GM11168 (cell line): ENCODE results near the gene KIF26A.

Source experiments
- in situ Hi-C: fragments of 300-500 bp; cut with MboI; formaldehyde crosslinking; loops from one replicate; pipeline ENCODE4 v1.12.0; 2022; ENCODE audit warnings: low sequenced_read_pairs; ENCODE audit not compliant: unreplicated experiment

Gene KIF26A

DNA sequence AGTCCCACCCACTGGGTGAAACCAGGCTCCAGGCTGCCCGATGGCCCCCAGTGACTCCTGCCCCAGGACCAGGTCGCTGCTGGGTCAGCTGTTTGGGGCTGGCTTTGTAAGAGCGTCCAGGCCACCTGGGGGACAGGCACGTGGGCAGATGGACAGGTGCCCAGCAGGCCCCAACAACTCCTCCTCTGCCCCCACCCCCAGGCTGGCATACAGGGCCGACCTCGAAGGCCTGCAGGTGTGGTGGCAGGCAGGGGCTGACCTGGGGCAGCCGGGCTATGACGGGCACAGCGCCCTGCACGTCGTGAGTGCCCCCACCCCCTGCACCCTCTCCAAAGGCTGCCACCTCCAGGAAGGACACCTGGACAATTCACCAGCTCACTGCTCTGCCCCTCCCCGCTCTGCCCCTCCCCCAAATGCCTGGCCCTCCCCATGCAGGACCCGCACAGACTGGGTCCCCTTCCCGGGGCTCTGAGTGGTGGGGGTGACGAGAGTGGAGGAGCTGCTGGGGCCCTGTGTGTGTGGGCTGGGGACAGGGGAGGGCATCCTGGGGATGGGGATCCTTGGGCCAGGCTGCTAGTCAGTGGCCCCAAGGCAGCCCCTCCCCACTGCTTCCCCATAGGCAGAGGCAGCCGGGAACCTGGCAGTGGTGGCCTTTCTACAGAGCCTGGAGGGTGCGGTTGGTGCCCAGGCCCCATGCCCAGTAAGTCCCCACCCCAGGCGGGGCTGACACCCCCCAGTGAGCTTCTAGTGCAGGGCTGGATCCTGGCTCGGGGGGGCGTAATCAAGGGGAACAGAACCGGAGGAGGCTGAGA, 26.9 kb upstream of the KIF26A start:
- in situ Hi-C loops, result no loop called here

DNA sequence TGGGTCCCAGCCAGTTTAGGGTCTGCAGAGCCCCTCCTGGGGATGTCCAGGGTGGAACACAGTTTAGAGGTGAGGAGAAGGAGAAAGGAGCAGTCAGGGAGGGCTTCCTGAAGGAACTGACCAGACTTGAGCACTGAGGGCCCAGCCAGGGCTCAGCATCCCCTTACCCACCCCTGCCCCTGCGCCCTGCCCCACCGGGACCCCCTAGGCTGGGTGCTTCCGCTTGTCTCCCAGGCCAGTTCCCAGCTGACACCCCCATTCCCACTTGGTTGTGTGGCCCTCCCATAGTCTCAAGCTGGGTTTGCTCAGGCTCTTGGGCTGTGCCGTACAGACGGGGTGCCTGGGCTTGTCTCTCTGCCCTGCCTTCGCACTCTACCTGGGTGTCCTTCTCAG, 26.3 kb upstream of the KIF26A start:
- in situ Hi-C loops, result no loop called here

DNA sequence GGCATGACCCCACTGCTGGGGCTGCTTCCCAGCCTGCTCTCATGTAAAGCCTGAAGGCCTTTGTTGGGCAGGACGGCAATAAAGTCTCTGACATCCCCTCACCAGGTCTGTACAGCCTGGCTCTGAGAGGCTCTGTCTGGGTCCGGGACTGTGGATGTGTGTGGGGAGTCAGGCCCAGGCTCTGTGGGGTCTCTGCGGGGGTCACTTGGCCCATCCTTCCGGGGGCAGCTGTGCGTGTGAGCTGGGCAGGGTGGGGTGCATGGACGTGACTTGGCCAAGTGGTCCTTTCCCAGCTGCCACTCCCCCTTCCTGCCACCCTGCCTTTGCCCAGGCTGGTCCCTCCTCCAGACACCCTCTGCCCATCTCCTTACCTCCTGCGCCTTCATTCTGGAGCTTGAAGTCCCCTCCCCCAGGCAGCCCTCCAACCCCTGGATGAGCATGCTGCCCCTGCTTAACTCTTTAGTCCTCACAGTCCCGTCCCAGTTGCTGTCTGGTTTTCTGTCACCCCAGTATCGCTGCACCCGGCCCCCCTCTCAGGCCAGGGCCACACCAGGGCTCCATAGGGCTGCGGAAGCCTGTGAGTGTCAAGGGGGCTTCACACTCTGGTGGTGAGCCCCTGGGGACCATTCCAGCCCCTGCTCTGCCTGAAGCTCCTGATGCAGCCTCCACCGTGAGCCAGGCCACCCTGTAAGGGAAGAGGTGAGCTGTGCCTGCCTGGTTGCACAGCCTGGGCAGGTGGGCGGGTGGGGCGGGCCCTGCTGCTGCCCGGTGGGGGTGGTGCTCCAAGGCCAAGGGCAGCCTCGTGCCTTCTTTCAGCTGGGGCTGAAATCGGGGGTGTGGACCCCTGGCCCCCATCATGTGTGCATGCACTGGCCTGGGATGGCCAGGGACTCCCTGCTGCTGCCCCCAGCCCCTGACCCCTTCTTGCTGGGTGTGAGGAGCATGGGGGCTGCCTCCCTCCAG, 25.5 kb upstream of the KIF26A start:
- in situ Hi-C loops, result no loop called here

DNA sequence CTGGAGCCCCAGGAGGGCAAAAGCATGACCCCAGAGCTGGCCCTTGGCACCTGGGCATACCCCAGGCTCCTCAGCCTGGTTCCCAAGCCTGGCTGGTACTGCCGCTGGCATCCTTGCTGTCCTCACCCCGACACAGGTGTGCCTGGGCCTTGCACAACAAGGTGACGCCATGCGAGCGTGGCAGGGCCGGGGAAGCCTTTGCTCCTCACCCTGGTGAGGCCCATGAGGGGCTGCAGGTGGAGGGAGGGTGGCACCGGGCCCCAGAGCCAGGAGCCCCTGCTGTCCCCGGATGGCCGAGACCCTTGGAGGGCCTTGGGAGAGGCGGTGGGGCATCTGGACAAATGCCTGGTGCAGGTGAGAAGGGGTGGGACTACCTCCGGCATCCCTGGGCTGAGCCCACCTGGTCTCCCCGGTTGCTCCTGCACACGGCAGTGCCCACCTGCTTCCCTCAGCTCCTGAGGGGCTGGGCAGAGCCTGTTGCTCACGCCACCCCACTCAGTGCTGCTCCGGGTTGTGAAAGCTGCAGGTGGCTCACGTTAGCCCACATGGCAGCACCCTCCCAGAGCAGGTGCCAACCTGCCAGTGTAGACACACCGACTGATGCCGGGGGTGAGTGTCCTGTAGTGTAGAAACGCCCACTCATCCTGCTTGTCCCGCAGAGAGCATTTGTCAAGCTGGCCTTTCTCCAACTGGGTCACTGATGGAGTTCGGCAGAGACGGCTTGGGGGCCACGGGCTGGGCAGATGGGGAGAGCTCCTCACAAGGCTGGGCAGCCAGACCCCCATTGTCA, 24.6 kb upstream of the KIF26A start:
- in situ Hi-C loops, result no loop called here

DNA sequence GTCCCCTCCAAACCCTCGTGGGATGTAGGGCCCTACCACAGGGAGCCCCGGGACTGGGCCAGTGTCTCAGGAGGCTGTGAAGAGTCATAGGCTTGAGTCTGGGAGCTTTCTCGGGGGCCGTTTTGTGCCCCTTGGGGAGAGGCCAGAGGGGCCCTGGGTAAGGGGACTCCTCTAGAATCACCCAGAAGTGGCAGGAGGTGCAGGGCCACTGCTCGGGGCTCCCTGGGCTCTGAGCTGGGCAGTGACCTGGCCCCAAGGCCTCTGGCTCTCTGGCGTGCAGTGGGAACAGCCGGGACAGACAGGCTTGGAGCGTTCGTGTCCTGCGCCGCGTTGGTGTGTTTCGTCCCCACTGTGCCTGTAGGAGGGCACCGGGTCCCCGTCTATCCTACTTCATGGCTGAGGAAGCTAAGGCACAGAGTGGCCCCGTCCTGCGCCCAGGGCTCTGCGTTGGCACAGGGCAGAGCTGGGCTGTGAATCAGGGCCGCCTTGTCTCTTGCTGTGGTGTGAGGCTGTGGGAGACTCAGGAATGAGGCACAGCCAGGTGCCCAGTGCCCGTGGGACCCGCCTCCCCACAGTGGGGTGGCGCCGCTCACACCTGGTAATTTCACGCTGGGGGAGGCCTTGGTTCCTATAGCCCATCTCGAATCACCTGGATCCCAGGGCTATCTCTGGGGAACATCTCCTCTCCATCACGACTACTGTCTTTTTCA, 23.8 kb upstream of the KIF26A start:
- in situ Hi-C loops, result no loop called here

DNA sequence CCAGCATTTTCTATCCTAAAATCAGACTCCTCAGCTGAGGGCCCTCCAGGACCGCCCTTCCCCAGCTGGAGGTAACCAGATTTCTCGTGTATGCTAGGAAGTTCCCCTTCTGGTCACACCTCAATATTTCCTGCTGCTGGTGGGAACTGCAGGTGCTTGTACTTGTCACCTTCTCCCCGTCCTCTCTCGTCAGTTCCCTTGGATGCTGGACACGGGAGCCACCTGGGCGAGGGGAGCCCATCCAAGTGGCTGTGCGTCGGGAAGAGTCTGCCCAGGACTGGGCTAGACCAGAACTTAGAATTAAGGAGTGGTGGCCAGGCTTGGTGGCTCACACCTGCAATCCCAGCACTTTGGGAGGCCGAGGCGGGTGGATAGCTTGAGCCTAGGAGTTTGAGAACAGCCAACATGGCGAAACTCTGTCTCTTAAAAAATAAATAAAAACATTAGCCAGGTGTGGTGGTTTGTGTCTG, 23.2 kb upstream of the KIF26A start:
- in situ Hi-C loops, result no loop called here

DNA sequence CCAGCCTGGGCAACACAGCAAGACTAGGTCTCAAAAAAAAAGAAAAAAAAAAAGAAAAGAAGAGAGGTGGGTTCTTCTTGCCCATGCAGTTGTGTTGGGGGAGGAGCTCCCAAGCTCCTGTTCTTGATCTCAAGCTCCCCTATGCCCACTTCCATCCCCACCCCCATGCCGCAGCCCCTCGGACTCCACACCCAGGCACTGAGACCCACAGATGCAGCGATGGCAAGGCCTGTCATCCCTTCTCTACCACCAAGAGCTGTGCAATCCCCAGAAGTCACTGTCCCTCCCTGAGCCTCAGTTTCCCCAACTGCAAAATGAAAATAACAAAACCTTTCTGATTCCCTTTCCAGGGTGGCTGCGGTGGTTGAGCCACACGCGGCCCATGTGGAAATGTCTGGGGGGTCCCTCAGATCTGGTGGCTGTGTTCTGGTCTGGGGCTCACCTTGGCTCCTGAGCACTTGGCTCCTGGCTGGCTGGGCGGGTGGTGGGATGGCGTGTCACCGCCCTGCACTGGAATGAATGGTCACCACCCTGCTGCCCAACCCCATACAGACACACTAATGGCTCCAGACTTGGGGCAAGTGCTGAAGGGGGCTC, 22.6 kb upstream of the KIF26A start:
- in situ Hi-C loops, result no loop called here

DNA sequence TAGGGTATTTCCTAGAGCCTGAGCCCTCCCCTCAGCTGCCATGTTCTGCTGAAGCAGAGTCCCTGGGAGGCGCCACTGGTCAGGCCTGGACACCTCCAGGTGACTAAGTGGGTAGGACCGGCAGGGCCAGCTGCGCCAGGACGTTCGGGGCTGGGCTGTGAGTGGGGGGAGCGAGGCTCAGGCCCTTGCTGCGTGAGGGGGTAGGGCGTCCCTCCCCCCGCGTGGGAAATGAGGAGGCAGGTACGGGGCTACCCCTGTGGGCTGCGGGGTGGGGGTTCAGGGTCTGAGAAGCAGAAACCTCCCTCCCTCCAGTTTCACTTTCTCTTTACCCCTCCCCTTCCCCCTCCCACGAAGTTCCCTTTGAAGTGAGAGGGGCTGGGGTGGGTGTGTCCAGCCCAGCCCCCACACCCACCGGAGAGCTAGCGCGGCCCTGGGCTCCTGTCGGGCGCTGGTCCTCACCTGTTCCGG, 22.1 kb upstream of the KIF26A start:
- in situ Hi-C loops, result no loop called here

DNA sequence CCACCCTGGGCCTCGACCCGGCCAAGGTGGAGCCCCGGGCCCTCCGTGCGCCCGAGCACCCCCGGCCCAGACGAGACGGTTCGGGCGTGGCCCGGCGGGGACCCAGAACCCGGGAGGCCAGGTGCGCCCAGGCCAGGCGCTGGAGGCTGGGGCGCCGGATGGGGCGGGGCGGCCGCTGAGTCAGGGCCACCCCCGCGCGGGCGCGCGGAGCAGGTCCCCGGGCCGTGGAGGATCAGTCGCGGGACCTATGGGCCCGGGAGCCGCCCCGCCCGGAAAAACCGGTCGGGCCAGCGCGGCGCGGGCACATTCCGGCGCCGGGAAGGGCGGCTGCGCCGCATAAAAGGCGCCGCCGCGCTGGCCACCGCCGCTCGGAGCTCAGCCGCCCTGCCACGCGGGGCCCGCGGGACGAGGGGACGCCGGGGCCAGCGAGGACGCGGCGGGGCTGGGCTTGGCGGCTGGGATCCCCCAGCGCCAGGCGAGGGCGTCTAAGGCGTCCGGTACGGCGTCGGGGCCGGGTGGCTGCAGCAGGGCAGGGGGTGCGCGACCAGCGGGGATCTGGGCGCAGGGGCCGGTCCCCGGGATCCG, 21.5 kb upstream of the KIF26A start:
- in situ Hi-C loops, result no loop called here

DNA sequence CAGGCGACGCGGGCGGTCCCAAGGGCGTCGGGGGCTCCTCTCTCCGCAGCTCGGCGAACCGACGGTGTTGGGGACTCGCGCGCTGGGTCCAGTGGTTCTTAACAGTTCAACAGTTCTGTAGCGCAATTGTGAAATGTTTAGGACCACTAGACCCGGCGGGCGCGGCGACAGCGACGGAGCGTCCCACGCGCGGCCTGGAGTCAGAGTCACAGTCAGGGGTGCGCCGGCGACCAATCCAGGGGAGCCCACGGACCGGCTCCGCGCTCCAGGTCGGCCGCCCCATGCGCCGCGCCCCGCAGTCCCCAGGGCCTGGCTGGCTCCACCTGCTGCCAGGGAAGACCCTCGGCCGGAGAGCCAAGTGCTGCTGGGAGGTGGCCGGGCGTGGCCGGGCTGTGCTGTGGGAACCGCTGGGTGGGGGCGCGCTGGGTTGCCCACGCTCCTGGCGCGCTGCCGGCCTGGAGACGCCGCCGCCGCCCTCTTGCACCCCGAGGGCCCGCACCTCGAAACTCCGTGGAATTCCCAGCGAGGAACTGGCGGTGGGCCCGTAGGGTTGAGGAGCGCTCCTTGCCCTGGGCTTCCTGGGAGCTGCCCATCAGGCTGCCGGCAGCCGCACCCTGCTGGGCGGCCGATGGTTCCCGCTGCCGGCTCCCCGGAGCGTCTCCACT, 20.9 kb upstream of the KIF26A start:
- in situ Hi-C loops, result no loop called here

DNA sequence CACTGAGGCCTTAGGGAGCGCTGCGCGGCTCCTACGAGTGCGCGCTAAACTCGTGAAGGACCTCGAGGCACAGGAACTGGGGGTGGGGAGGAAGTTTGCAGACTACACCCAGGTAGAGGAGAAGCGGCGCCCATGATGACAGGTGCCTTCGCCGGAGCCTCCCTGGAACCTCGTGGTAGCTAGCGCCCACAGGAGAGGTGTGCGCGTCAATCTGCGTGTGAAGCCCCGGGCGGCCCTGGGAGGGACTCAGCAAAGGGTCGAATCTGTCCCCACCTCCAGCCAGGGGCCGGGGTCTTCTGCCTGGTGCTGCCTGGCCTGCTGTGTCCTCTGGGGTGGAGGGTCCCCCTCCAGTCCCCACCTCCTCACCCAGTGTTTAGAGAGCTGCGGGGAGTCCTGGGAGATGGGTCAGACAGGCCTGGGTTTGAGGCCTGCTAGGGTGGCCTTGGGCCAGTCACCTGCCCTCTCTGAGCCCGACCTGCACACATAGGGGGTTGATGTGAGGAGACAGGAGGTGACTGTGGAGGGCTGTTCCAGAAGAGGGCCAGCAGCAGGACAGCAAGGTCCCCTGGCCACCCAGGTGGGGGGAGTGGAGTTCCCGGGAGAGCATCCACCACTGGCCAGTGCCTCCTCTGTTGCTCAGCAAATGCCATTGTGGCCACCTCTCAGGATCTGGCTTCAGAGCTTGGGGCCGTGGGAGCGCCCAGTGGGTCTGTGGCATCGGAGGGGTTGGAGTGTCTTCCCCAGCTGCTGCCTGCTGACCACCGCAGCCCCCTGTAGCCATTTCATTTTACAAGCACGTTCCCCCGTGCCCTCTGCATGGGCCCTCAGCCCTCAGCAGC, 20.2 kb upstream of the KIF26A start:
- in situ Hi-C loops, result no loop called here

DNA sequence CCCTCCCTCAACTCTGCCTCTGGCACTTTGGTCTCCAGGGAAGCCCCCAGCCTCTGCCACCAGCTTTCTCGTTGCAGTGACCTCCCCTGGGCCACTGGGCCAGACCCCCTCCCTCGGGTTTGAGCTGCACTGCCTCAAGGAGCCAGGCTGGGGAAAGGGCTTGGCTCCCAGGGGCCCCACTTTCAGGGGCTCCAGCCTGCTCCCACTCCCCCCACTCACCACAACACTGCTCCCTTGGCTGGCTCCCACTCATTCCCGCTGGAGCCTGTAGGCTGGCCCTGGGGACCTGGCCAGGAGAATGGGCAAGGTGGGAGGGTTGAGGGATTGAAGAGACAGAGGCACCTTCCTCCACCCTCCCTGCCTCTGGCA, 19.3 kb upstream of the KIF26A start:
- in situ Hi-C loops, result no loop called here

DNA sequence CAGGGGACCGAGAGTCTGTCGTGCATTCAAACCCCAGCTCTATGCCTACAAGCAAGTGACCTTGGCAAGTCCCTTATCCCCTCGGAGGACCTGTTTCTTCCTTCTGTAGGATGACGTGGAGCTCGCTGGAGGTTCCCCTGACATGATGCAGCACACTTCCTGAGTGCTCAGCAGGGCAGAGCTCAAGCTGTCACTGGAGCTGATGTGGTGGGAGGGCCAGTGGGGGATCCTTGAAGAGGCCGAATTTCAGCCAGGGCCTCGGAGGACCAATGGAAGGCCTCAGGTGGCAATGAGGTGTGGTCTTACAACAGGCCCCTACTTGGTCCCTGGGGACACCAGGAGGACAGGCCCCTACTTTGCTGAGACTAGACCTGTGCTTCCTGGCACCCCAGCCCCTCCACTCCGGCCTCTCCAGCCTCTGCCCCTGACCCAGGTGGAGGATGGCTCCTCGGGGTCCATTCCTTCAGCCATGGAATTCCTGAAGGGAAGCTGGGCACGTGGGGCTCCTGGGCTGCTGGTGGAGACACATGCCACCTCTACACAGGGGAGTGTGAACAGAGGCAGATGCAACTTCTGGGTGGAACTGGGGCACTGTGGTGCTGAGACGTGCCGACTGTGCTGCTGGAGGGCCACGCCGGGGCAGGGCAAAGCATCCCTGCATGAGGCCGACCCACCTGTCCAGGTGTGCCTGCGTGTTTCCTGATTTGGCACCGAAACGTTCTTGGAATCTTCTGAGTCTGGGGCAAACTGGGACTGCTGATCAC, 18.7 kb upstream of the KIF26A start:
- in situ Hi-C loops, result no loop called here

DNA sequence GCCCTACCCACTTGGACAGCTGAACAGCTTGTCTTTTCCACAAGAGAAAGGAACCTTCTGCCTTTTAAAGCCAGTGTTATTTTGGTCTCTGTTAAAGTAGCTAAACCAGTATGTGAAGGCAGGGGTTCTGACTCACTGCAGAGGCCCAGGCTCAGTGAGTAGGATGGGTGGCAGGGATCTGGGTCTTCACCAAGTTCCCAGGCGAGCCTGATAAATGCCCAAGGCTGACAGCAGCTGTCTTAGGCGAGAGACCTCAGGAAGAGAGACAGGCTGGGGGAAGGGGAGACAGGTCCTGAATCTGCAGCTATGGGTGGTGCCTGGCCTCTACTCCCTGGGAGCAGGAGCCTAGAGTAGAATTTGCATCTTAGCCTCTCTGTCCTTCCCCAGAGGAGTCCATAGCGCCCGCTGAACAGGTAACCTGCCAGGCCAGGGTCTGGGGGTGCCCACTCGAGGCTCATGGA, 18.1 kb upstream of the KIF26A start:
- in situ Hi-C loops, result no loop called here

DNA sequence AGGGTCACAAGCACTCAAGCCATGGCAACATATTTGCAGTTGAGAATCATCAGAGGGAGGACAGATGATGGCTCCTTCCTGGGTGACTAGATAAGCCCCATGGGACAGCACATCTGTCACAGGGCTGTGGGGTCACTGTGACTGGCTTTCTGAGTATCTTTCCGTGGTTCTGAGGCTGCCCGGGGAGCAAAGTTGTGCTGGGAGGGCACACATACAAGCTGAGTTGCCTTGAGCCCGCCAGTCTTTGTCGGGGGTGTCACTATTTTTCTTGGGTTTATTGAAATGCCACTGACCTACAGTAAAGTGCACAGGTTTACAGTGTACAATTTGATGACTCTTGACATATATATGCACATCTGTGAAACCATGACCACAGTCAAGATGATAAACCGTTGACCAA, 17.2 kb upstream of the KIF26A start:
- in situ Hi-C loops, result no loop called here

DNA sequence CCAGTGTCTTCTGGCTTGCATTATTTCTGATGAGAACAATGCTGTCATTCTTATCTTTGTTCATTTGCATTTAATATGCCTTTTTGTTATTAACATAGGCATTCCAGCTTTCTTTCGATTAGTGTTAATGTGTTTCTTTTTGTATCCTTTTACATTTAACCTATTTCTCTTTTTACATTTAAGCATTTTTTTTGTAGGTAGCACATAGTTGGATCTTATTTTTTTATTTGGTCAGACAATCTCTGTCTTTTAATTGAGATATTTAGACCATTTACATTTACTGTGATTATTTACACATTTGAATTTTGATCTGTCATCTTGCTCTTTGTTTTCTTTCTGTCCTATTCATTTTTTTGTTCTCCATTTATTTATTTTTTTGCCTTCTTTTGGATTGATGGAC, 14.5 kb upstream of the KIF26A start:
- in situ Hi-C loops, result no loop called here

DNA sequence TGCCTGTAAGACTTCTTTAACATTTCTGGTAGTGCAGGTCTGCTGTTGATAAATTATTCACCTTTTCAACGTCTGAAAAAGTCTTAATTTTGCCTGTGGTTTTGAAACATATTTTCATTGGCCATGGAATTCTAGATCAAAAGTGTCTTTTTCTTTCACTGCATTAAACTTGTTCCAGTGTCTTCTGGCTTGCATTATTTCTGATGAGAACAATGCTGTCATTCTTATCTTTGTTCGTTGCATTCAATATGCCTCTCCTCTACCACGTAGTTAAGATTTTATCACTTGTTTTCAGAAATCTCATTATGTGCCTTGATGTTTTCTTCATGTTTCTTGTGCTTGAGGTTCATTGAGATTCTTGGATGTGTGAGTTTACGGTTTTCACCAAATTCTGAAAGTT, 13.4 kb upstream of the KIF26A start:
- in situ Hi-C loops, result loop anchor here (25.0 kb wide), 1 partner anchor 512 kb away; no protein-coding TSS in a partner anchor
